K562 (cell line): ENCODE measurements around the gene CPLX3. TPM values are rescaled to one million over a fixed set of nuclear protein-coding genes. Genes with fewer than 3 reads are reported as not detected.

Experiments
- ARID3B ChIP-seq: fragments of 250-450 bp; sonication (Bioruptor Pico); IDR thresholded peaks from 2 replicates; pipeline ENCODE4 v1.4.0; 2020; ENCODE audit warnings: borderline replicate concordance
- BCLAF1 ChIP-seq, 2 experiments: fragments of 450-650 bp in 1 of 2; IDR thresholded peaks; 2 replicates each; pipeline ENCODE4 v1.6.1; 2011 to 2017; ENCODE audit warnings: low read depth in 2 of 2, antibody characterized with exemption in 1 of 2, borderline replicate concordance in 1 of 2, low read length in 1 of 2, mild to moderate bottlenecking in 1 of 2, mixed read lengths in 1 of 2; ENCODE audit not compliant: control insufficient read depth in 1 of 2
- DDX20 ChIP-seq: fragments of 450-650 bp; IDR thresholded peaks from 2 replicates; pipeline ENCODE4 v1.6.1; 2016; ENCODE audit warnings: missing genetic modification characterization, low read depth, mild to moderate bottlenecking, missing compliant biosample characterization, moderate library complexity
- DPF2 ChIP-seq: fragments of 450-650 bp; IDR thresholded peaks from 2 replicates; pipeline ENCODE4 v1.6.1; 2016
- E2F3 ChIP-seq: fragments of 250-450 bp; sonication (Bioruptor Pico); IDR thresholded peaks from 2 replicates; pipeline ENCODE4 v1.4.0; 2020; ENCODE audit warnings: mild to moderate bottlenecking
- HOXB6 ChIP-seq: fragments of 250-450 bp; sonication (Bioruptor Pico); IDR thresholded peaks from 2 replicates; pipeline ENCODE4 v1.5.1; 2022; ENCODE audit warnings: mild to moderate bottlenecking, borderline replicate concordance
- MAZ ChIP-seq, 2 experiments: fragments of 450-650 bp in 1 of 2; sonication (generic) in 1 of 2; formaldehyde crosslinking; IDR thresholded peaks in 1 of 2; conservative IDR thresholded peaks in 1 of 2; 2 replicates each; pipeline versions ENCODE4 v1.4.0 to v1.5.0; 2020; ENCODE audit warnings: mild to moderate bottlenecking in 1 of 2, missing genetic modification reagents in 1 of 2
- NBN ChIP-seq: fragments of 450-650 bp; IDR thresholded peaks from 2 replicates; pipeline ENCODE4 v1.6.1; 2016; ENCODE audit warnings: low read depth, mild to moderate bottlenecking
- PCBP2 ChIP-seq: fragments of 200-400 bp; formaldehyde crosslinking; IDR thresholded peaks from 2 replicates; pipeline ENCODE4 v1.6.1; 2018; ENCODE audit warnings: low read length, low read depth, mild to moderate bottlenecking, moderate library complexity; ENCODE audit not compliant: poor library complexity, severe bottlenecking
- POLR3A ChIP-seq: IDR thresholded peaks from 2 replicates; pipeline ENCODE4 v1.6.1; 2011; ENCODE audit warnings: borderline replicate concordance, mild to moderate bottlenecking, moderate library complexity; ENCODE audit not compliant: insufficient read length, insufficient read depth; ENCODE audit errors: extremely low read depth
- THRAP3 ChIP-seq: fragments of 450-650 bp; IDR thresholded peaks from 2 replicates; pipeline ENCODE4 v1.6.1; 2016; ENCODE audit warnings: mild to moderate bottlenecking, inconsistent platforms, borderline replicate concordance
- ZFP36 ChIP-seq: fragments of 150-350 bp; IDR thresholded peaks from 2 replicates; pipeline ENCODE4 v1.6.1; 2018; ENCODE audit warnings: low read length, low read depth; ENCODE audit not compliant: partially characterized antibody
- ZHX1 ChIP-seq: fragments of 150-350 bp; conservative IDR thresholded peaks from 2 replicates; pipeline ENCODE4 v1.6.1; 2014; ENCODE audit warnings: low read length
- ZKSCAN3 ChIP-seq: fragments of 250-450 bp; sonication (Bioruptor Pico); IDR thresholded peaks from 2 replicates; pipeline ENCODE4 v1.4.0; 2020
- ZNF121 ChIP-seq: sonication (generic); formaldehyde crosslinking; conservative IDR thresholded peaks from 2 replicates; pipeline ENCODE4 v1.8.0; 2022; ENCODE audit warnings: missing genetic modification reagents
- polyA plus RNA-seq, 8 experiments: library from polyadenylated mRNA; depleted of rRNA in 4 of 8; stranded (reverse) in 5 of 8; unstranded in 3 of 8; fragments of >200 nt; fragmentation: Nextera tagmentation in 2 of 8; fragmentation: Illumina TruSeq in 1 of 8; extraction: Ambion mirVana in 2 of 8; extraction: Trizol in 1 of 8; gene quantifications; 2 replicates each; pipeline versions ENCODE4 v1.2.1 to v1.2.3, GENCODE V29; 2011 to 2014; ENCODE audit warnings: inconsistent platforms in 1 of 8, missing spikeins in 1 of 8
- total RNA-seq, 7 experiments: library from RNA; depleted of rRNA in 6 of 7; stranded (reverse); fragments of >200 nt in 6 of 7; fragmentation: Illumina TruSeq in 2 of 7; extraction: Trizol in 2 of 7; gene quantifications; 2 replicates each; pipeline versions ENCODE4 v1.2.1 to v1.2.3, GENCODE V29; 2011 to 2021; ENCODE audit warnings: low replicate concordance in 1 of 7
- TF ChIP-seq, protein P1 (sequence below), 2 experiments: fragments of 200-800 bp in 1 of 2; sonication (Bioruptor generic) in 1 of 2; sonication (generic) in 1 of 2; formaldehyde crosslinking in 1 of 2; IDR thresholded peaks in 1 of 2; conservative IDR thresholded peaks in 1 of 2; 2 replicates each; pipeline versions ENCODE4 v1.5.0 to v1.6.1; 2016 to 2020; ENCODE audit warnings: missing compliant biosample characterization in 1 of 2, missing genetic modification characterization in 1 of 2, missing genetic modification reagents in 1 of 2

Gene CPLX3
- total and polyA plus RNA-seq, 9 of the 15 experiments (the other 6 are each of a cell fraction or from before 2014, with no cell fraction given), result not detected

DNA sequence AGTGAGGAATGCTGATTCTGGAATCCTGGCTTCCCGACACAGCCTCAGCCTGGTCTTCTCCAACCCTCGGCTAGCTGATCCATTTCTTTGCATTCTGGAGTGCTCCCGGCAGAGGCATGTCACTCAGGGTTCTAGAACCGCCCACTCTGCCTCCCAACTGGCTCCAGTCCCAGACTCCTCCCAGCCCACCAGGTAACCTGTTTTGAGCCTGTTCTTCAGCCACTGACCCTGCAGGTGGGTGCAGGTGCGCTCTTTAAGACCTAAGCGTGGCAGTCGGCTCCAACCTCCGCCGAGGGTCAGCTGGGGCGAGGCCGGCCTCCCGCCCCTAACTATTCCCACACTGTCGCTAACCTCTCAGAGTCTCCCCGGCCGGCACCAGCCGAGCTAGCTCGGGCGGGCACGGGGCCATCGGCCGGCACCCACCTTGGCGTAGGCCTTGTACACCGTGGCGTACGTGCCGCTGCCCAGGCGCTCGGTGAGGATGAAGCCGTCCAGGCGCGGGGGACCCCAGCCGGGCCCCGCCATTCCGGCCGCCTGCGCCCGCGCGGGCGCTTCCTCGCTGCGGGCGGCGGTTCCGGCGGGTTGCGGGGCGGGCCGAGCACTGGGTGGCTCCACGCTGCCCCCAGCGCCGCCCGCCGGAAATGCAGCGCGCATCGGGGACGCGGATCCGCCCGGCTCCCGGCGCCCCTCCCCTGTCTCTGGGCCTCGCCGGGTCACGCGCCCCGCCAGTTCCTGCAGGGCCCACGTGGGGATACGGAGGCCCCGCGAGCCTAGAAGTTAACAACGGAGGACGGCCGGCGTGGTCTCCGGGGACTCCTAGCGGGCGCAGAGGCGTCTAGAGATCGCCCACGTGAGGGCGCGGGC is 16.4 kb downstream of the CPLX3 start, which contains the start of gene ULK3 (continued):
- TF ChIP-seq, protein P1, sequence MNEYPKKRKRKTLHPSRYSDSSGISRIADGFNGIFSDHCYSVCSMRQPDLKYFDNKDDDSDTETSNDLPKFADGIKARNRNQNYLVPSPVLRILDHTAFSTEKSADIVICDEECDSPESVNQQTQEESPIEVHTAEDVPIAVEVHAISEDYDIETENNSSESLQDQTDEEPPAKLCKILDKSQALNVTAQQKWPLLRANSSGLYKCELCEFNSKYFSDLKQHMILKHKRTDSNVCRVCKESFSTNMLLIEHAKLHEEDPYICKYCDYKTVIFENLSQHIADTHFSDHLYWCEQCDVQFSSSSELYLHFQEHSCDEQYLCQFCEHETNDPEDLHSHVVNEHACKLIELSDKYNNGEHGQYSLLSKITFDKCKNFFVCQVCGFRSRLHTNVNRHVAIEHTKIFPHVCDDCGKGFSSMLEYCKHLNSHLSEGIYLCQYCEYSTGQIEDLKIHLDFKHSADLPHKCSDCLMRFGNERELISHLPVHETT (CRISPR knock-in tag; conservative IDR thresholded peaks at IDR 0.05 in 1 of 2, IDR thresholded peaks at IDR 0.05 in 1 of 2), result peak in 1 of 2 experiments; percentile 80; a peak in 1 of 4 replicates
- TF ChIP-seq THRAP3, result no peak
- TF ChIP-seq NBN, result peak; percentile 15; the same call in 1 of the 2 replicates
- no peak for TF ChIP-seq BCLAF1 (IDR thresholded peaks at IDR 0.05; ENCODE audit: borderline replicate concordance in 1 of 2, control insufficient read depth in 1 of 2, low read depth in 2 of 2, low read length in 1 of 2)
- TF ChIP-seq POLR3A, result no peak
- TF ChIP-seq ZNF121 (CRISPR knock-in tag), result no peak
- no peak for TF ChIP-seq ZHX1
- TF ChIP-seq HOXB6, result no peak
- no peak for TF ChIP-seq PCBP2
- TF ChIP-seq MAZ (CRISPR knock-in tag; conservative IDR thresholded peaks at IDR 0.05 in 1 of 2, IDR thresholded peaks at IDR 0.05 in 1 of 2), result peak; percentile 92 to 96
- TF ChIP-seq ARID3B (CRISPR knock-in tag), result no peak
- TF ChIP-seq DPF2, result no peak
- no peak for TF ChIP-seq ZKSCAN3 (CRISPR knock-in tag)
- no peak for TF ChIP-seq DDX20 (tag)
- TF ChIP-seq ZFP36, result no peak
- TF ChIP-seq E2F3 (CRISPR knock-in tag), result no peak
